Left lung (tissue), 10 donors: ENCODE data around the gene RBM10. TPM values are rescaled to one million over a fixed set of nuclear protein-coding genes. Genes with fewer than 3 reads are reported as not detected.

Experiments used
- ATAC-seq: fragments of 200-7000 bp; cut with Tn5 transposase; one replicate; pipeline ENCODE4 v1.9.1; 2020; ENCODE audit warnings: moderate library complexity
- DNase-seq, 4 donors: peaks; one replicate each; pipeline ENCODE4 v3.0.0-alpha.2; 2013 to 2020
- H3K27ac ChIP-seq, 2 donors: fragments of 200-600 bp; sonication (generic) in 1 of 2; one replicate each; pipeline versions ENCODE4 v1.5.0 to v1.8.0; 2020 to 2021
- H3K27me3 ChIP-seq, 2 donors: fragments of 200-600 bp; sonication (generic) in 1 of 2; one replicate each; pipeline versions ENCODE4 v1.5.0 to v1.8.0; 2020 to 2021
- H3K36me3 ChIP-seq, 2 donors: fragments of 200-600 bp; sonication (generic) in 1 of 2; one replicate each; pipeline versions ENCODE4 v1.5.0 to v1.8.0; 2020 to 2021
- H3K4me1 ChIP-seq, 2 donors: fragments of 200-600 bp; one replicate each; pipeline ENCODE4 v1.8.0; 2021
- H3K4me3 ChIP-seq, 2 donors: fragments of 200-600 bp; sonication (generic) in 1 of 2; one replicate each; pipeline versions ENCODE4 v1.5.0 to v1.8.0; 2020 to 2021; ENCODE audit warnings: mild to moderate bottlenecking in 1 of 2
- H3K9me3 ChIP-seq, 2 donors: fragments of 200-600 bp; sonication (generic) in 1 of 2; one replicate each; pipeline versions ENCODE4 v1.5.0 to v1.8.0; 2020 to 2021
- CTCF ChIP-seq, 2 donors: fragments of 200-600 bp; sonication (generic) in 1 of 2; IDR thresholded peaks; one replicate each; pipeline versions ENCODE4 v1.5.0 to v1.8.0; 2021; ENCODE audit warnings: antibody characterized with exemption in 2 of 2
- intact Hi-C, 2 donors: fragments of 100-400 bp; cut with DNase I; formaldehyde crosslinking; loops; one replicate each; pipeline versions ENCODE4 v1.11.2 to v1.14.2; 2022
- polyA plus RNA-seq, 6 donors: library from polyadenylated mRNA; unstranded; fragments of 120-200 nt; gene quantifications; one replicate each; pipeline ENCODE4 v1.2.1, GENCODE V29; 2013; ENCODE audit not compliant: insufficient read length in 6 of 6
- total RNA-seq, 2 donors: library from RNA; stranded (reverse); fragmentation: NEBNext Ultra II Directional; extraction: Animal tissue kit (Norgen Biotek cat#: 25700); gene quantifications; one replicate each; pipeline ENCODE4 v1.2.1, GENCODE V29; 2021
- donor health status: DM: no; HTN: yes; CAD: no.
- donor health status: DM: no; HTN: no; CAD: no.

RBM10 gene
- total and polyA plus RNA-seq, 8 donors, result 31.6 to 57.8 (median 51.0) TPM

GRCh38 chrX:47162927-47163583 is 18.0 kb downstream of the RBM10 start:
- no peaks in the 10 kb centered on the region for H3K4me1 ChIP-seq
- H3K36me3 ChIP-seq, result peaks cover 0 to 5% of the 10 kb centered on the region in 2 donors
- H3K27ac ChIP-seq, result no peak overlapping the region
- DNase-seq, result no peak
- H3K4me3 ChIP-seq, result no peak overlapping the region
- no peak for ATAC-seq
- H3K27me3 ChIP-seq, result no peaks in the 10 kb centered on the region
- intact Hi-C loops, result no loop called here
- no peaks in the 10 kb centered on the region for H3K9me3 ChIP-seq
- no peak for TF ChIP-seq CTCF (IDR thresholded peaks at IDR 0.05)

GRCh38 chrX:47164420-47164819 is 19.4 kb downstream of the RBM10 start:
- DNase-seq (no peak), ATAC-seq (no peak)
- Histone ChIP-seq H3K36me3 (peaks cover 0 to 7% of the 10 kb centered on the region in 2 donors), H3K4me1 (no peaks in the 10 kb centered on the region), H3K27ac (no peak overlapping the region), H3K27me3 (no peaks in the 10 kb centered on the region), H3K4me3 (no peak overlapping the region), H3K9me3 (no peaks in the 10 kb centered on the region)
- no peak for TF ChIP-seq CTCF (IDR thresholded peaks at IDR 0.05)
- intact Hi-C loops, result no loop called here

- no peak overlapping the region for H3K4me3 ChIP-seq
- peaks cover 0 to 24% of the 10 kb centered on the region in 2 donors for H3K36me3 ChIP-seq
- no peaks in the 10 kb centered on the region for H3K9me3 ChIP-seq
- H3K27me3 ChIP-seq, result no peaks in the 10 kb centered on the region
- TF ChIP-seq CTCF (IDR thresholded peaks at IDR 0.05), result no peak
- DNase-seq (no peak), ATAC-seq (no peak)
- intact Hi-C loops, result no loop called here
- H3K27ac ChIP-seq, result no peak overlapping the region
- no peaks in the 10 kb centered on the region for H3K4me1 ChIP-seq
Observed at GRCh38 chrX:47166126-47166525, 21.1 kb downstream of the RBM10 start.

- Histone ChIP-seq H3K4me1 (no peaks in the 10 kb centered on the region), H3K27ac (no peak overlapping the region), H3K27me3 (no peaks in the 10 kb centered on the region), H3K4me3 (no peak overlapping the region), H3K36me3 (peaks cover 0 to 46% of the 10 kb centered on the region in 2 donors), H3K9me3 (no peaks in the 10 kb centered on the region)
- ATAC-seq, result no peak
- DNase-seq, result no peak
- intact Hi-C loops, result no loop called here
- TF ChIP-seq CTCF (IDR thresholded peaks at IDR 0.05), result no peak
Observed at GRCh38 chrX:47168495-47169073, 23.6 kb downstream of the RBM10 start.

GRCh38 chrX:47169273-47169672 is 24.3 kb downstream of the RBM10 start:
- no peaks in the 10 kb centered on the region for H3K27me3 ChIP-seq
- DNase-seq (no peak), ATAC-seq (no peak)

More at GRCh38 chrX:47169273-47169672, 24.3 kb downstream of the RBM10 start:
- Histone ChIP-seq H3K27ac (no peak overlapping the region), H3K4me1 (no peaks in the 10 kb centered on the region), H3K4me3 (no peak overlapping the region), H3K36me3 (peaks cover 0 to 50% of the 10 kb centered on the region in 2 donors), H3K9me3 (no peaks in the 10 kb centered on the region)
- no peak for TF ChIP-seq CTCF (IDR thresholded peaks at IDR 0.05)
- intact Hi-C loops, result no loop called here
